Psoas muscle (tissue), 8 donors: ENCODE measurements around the gene ARHGAP19. TPM values are rescaled to one million over a fixed set of nuclear protein-coding genes. Genes with fewer than 3 reads are reported as not detected.

ENCODE experiments used
- ATAC-seq, 4 donors: fragments of 200-7000 bp; cut with Tn5 transposase; one replicate each; pipeline ENCODE4 v1.9.1; 2020; ENCODE audit warnings: moderate library complexity in 3 of 4, mild to moderate bottlenecking in 2 of 4
- DNase-seq, 2 donors: peaks; one replicate each; pipeline ENCODE4 v3.0.0-alpha.2; 2020
- H3K27ac ChIP-seq: fragments of 200-600 bp; one replicate; pipeline ENCODE4 v1.8.0; 2022
- H3K27me3 ChIP-seq, 3 donors: fragments of 200-600 bp in 1 of 3; one replicate each; pipeline versions ENCODE4 v1.6.1 to v1.8.0; 2013 to 2022; ENCODE audit warnings: low read length in 2 of 3, mild to moderate bottlenecking in 2 of 3, moderate library complexity in 1 of 3; ENCODE audit not compliant: insufficient read depth in 3 of 3
- H3K36me3 ChIP-seq, 2 donors: fragments of 200-600 bp in 1 of 2; one replicate each; pipeline versions ENCODE4 v1.6.1 to v1.8.0; 2013 to 2022; ENCODE audit warnings: low read depth in 1 of 2, mild to moderate bottlenecking in 1 of 2, moderate library complexity in 1 of 2; ENCODE audit not compliant: insufficient read depth in 1 of 2
- H3K4me1 ChIP-seq: fragments of 200-600 bp; one replicate; pipeline ENCODE4 v1.8.0; 2022
- H3K4me3 ChIP-seq: fragments of 200-600 bp; one replicate; pipeline ENCODE4 v1.8.0; 2022; ENCODE audit warnings: mild to moderate bottlenecking
- H3K9me3 ChIP-seq: fragments of 200-600 bp; one replicate; pipeline ENCODE4 v1.8.0; 2022
- CTCF ChIP-seq: fragments of 200-600 bp; IDR thresholded peaks from one replicate; pipeline ENCODE4 v1.8.0; 2022; ENCODE audit warnings: antibody characterized with exemption
- WGBS, 3 donors: extraction: QIAGEN DNeasy Blood & Tissue Kit; methylation state at CpG; one replicate each; pipeline versions ENCODE4 v1.1.6 to v1.1.7; 2013; 5-methylcytosine and 5-hydroxymethylcytosine counted together
- intact Hi-C, 2 donors: fragments of 100-400 bp; cut with DNase I; formaldehyde crosslinking; loops; one replicate each; pipeline versions ENCODE4 v1.11.0 to v1.14.2; 2022
- polyA plus RNA-seq, 3 donors: library from polyadenylated mRNA; stranded (reverse); fragments of 200-250 nt; gene quantifications; one replicate each; pipeline ENCODE4 v1.2.3, GENCODE V29; 2013
- total RNA-seq, 4 donors: library from RNA; stranded (reverse); fragmentation: NEBNext Ultra II Directional in 2 of 4; extraction: Animal tissue kit (Norgen Biotek cat#: 25700) in 2 of 4; gene quantifications; one replicate each; pipeline versions ENCODE4 v1.2.1 to v1.2.4, GENCODE V29; 2021 to 2023
- donor health status: healthy with polysubstance abuse.
- donor health status: DM: no; HTN: no; CAD: no; lungs with moderate emphysema.
- donor health status: Bipolar disorder and iron deficiency.
- donor health status: healthy.
- donor health status: DM: yes; HTN: yes; CAD: no.
- donor health status: DM: no; HTN: no; CAD: no.
- donor health status: DM: no; HTN: no; CAD: no.
- donor health status: DM: yes; HTN: yes; CAD: no.

ARHGAP19 gene
- total and polyA plus RNA-seq, 7 donors, result 0.77 to 3.9 (median 1.8) TPM

GRCh38 chr10:97336446-97336845, 44.0 kb upstream of the ARHGAP19 start:
- no peaks in the 10 kb centered on the region for H3K9me3 ChIP-seq
- intact Hi-C loops, result no loop called here
- H3K27ac ChIP-seq, result no peak overlapping the region
- TF ChIP-seq CTCF, result no peak
- 51 to 57% (median 54%) methylated on average over 5 of the region's 5 CpGs for WGBS, 3 donors
- H3K36me3 ChIP-seq, result no peaks in the 10 kb centered on the region
- no peaks in the 10 kb centered on the region for H3K27me3 ChIP-seq
- peaks cover 10% of the 10 kb centered on the region for H3K4me1 ChIP-seq
- no peak for ATAC-seq
- no peak overlapping the region for H3K4me3 ChIP-seq
- no peak for DNase-seq

- Histone ChIP-seq H3K4me3 (no peak overlapping the region), H3K36me3 (no peaks in the 10 kb centered on the region), H3K27me3 (no peaks in the 10 kb centered on the region), H3K27ac (no peak overlapping the region), H3K4me1 (peaks cover 14% of the 10 kb centered on the region), H3K9me3 (no peaks in the 10 kb centered on the region)
- intact Hi-C loops, result no loop called here
- ATAC-seq, result no peak
- 76 to 78% (median 77%) methylated on average over 5 of the region's 5 CpGs for WGBS, 3 donors
- DNase-seq, result no peak
- TF ChIP-seq CTCF, result no peak
These were observed 43.6 kb upstream of the ARHGAP19 start for GRCh38 chr10:97336006-97336405.

GRCh38 chr10:97335188-97335619, 42.8 kb upstream of the ARHGAP19 start:
- no peaks in the 10 kb centered on the region for H3K36me3 ChIP-seq
- peak overlapping the region; percentile 83 for H3K4me3 ChIP-seq
- DNase-seq (no peak), ATAC-seq (no peak)
- no peaks in the 10 kb centered on the region for H3K9me3 ChIP-seq
- no peak for TF ChIP-seq CTCF
- peak overlapping the region; percentile 98 for H3K27ac ChIP-seq
- H3K27me3 ChIP-seq, result no peaks in the 10 kb centered on the region
- WGBS, 3 donors, result 3 to 6% (median 6%) methylated on average over 25 of the region's 25 CpGs
- intact Hi-C loops, result no loop called here
- peaks cover 16% of the 10 kb centered on the region for H3K4me1 ChIP-seq

GRCh38 chr10:97334370-97335175, 42.1 kb upstream of the ARHGAP19 start, which contains the start of gene FRAT2:
Gene FRAT2 (minus strand): TSS chr10:97334729. CDS start chr10:97334572, 157 bp downstream.
- peak; percentile 92 to 96 for DNase-seq
- peak within 1 kb of the TSS; percentile 83 for H3K4me3 ChIP-seq
- peak within 1 kb of the TSS; percentile 98 for H3K27ac ChIP-seq
- no peaks in the 10 kb centered on the region for H3K9me3 ChIP-seq
- intact Hi-C loops, result loop anchor here in 1 of 2 donors (5.0 kb wide), 1 partner anchor 42 kb away; the partner anchor contains the start of gene ARHGAP19
- ATAC-seq, result peak; percentile 95 to 97 (median 96)
- TF ChIP-seq CTCF, result no peak
- H3K4me1 ChIP-seq, result peaks cover 16% of the 10 kb centered on the region
- WGBS, 3 donors, result 0 to 1% (median 1%) methylated on average over 50 to 103 of the region's 103 CpGs
- H3K36me3 ChIP-seq, result no peaks in the 10 kb centered on the region
- no peaks in the 10 kb centered on the region for H3K27me3 ChIP-seq
